Prostate gland (tissue), 2 donors: ENCODE data around the gene RNF6.

ENCODE experiments used
- CTCF ChIP-seq, 4 experiments: fragments of 200-600 bp in 2 of 4; fragments of 450-650 bp in 2 of 4; sonication (generic) in 2 of 4; IDR thresholded peaks; 1 replicate in 3 of 4; 2 replicates in 1 of 4; pipeline ENCODE4 v1.5.1; 2016 to 2019; ENCODE audit warnings: antibody characterized with exemption in 4 of 4, mild to moderate bottlenecking in 2 of 4, moderate library complexity in 2 of 4
- POLR2AphosphoS5 ChIP-seq: sonication (generic); formaldehyde crosslinking; IDR thresholded peaks from one replicate; pipeline ENCODE4 v1.6.1; 2017; ENCODE audit warnings: antibody characterized with exemption

- no peak for TF ChIP-seq CTCF (IDR thresholded peaks at IDR 0.05)
- no peak for TF ChIP-seq POLR2AphosphoS5
Measured at GRCh38 chr13:26227166-26227971, 5.3 kb upstream of the RNF6 start.
